GM12878 (cell line): Measurements from ENCODE around the gene NLGN1. TPM values are rescaled to one million over a fixed set of nuclear protein-coding genes. Genes with fewer than 3 reads are reported as not detected.

Experiments used
- ATAC-seq: fragments of 200-7000 bp; cut with Tn5 transposase; 3 replicates; pipeline ENCODE4 v1.9.1; 2020; ENCODE audit warnings: mild to moderate bottlenecking, moderate library complexity
- BruUV-seq: library from RNA; stranded (reverse); fragments of 400-500 nt; replicated peaks from 2 replicates; lab custom pipeline; 2021; lab: Mats Ljungman, UMichigan
- CTCF ChIA-PET: fragments of 300-600 bp; sonication (Branson Sonifier 250); formaldehyde crosslinking; extraction: SDS; loops from one replicate; lab custom pipeline; 2021; ENCODE audit warnings: inconsistent platforms; lab: Yijun Ruan, JAX
- POLR2A ChIA-PET: fragments of 350-600 bp; formaldehyde crosslinking; extraction: SDS; loops from one replicate; lab custom pipeline; 2021; ENCODE audit warnings: inconsistent platforms; lab: Charles Lee
- RAD21 ChIA-PET: fragments of 300-600 bp; sonication (Branson Sonifier 250); formaldehyde crosslinking; loops from one replicate; lab custom pipeline; 2023; ENCODE audit warnings: antibody characterized with exemption; ENCODE audit not compliant: unreplicated experiment; lab: Charles Lee
- SMC1A ChIA-PET: fragments of 300-600 bp; sonication (Branson Sonifier 250); formaldehyde crosslinking; loops from one replicate; lab custom pipeline; 2023; ENCODE audit not compliant: unreplicated experiment, uncharacterized antibody; lab: Charles Lee
- DNase-seq: peaks from one replicate; pipeline ENCODE4 v3.0.0-alpha.2; 2011; ENCODE audit warnings: low read depth, low spot score
- FAIRE-seq: peaks from 3 replicates; lab custom pipeline; 2011; peaks lifted over from hg19 to GRCh38; lab: Jason Lieb, UNC
- H2AFZ ChIP-seq: 2 replicates; pipeline ENCODE4 v1.6.0; 2011; ENCODE audit warnings: low read depth, low read length, control low read depth; ENCODE audit not compliant: control insufficient read depth
- H3K27ac ChIP-seq: 2 replicates; pipeline ENCODE4 v1.5.1; 2011; ENCODE audit warnings: control low read depth; ENCODE audit not compliant: control insufficient read depth, insufficient read depth
- H3K27me3 ChIP-seq, 2 experiments: replicated peaks in 1 of 2; 2 replicates each; pipeline versions ENCODE4 v1.6.0 to v1.6.1; 2011; ENCODE audit warnings: low read length in 1 of 2; ENCODE audit not compliant: control insufficient read depth in 2 of 2, insufficient read depth in 2 of 2
- H3K36me3 ChIP-seq, 2 experiments: 2 replicates each; pipeline ENCODE4 v1.5.1; 2011; ENCODE audit warnings: low read length in 1 of 2; ENCODE audit not compliant: control insufficient read depth in 2 of 2, insufficient read depth in 2 of 2
- H3K4me1 ChIP-seq: 2 replicates; pipeline ENCODE4 v1.6.1; 2011; ENCODE audit warnings: mild to moderate bottlenecking, low read length, moderate library complexity, mixed read lengths; ENCODE audit not compliant: control insufficient read depth, insufficient read depth
- H3K4me2 ChIP-seq: 2 replicates; pipeline ENCODE4 v1.6.0; 2011; ENCODE audit warnings: control low read depth; ENCODE audit not compliant: control insufficient read depth, insufficient read depth
- H3K4me3 ChIP-seq: fragments of 200-600 bp; sonication (generic); 2 replicates; pipeline ENCODE4 v1.5.1; 2016
- H3K79me2 ChIP-seq: 2 replicates; pipeline ENCODE4 v1.6.0; 2011; ENCODE audit warnings: low read length; ENCODE audit not compliant: control insufficient read depth, insufficient read depth
- H3K9ac ChIP-seq: 2 replicates; pipeline ENCODE4 v1.8.0; 2011; ENCODE audit warnings: low read length, control low read depth, mixed read lengths; ENCODE audit not compliant: control insufficient read depth, insufficient read depth
- H3K9me3 ChIP-seq: replicated peaks from 3 replicates; pipeline ENCODE4 v1.5.1; 2011; ENCODE audit warnings: mild to moderate bottlenecking, low read length; ENCODE audit not compliant: control insufficient read depth, insufficient read depth
- H4K20me1 ChIP-seq: 2 replicates; pipeline ENCODE4 v1.6.0; 2011; ENCODE audit not compliant: control insufficient read depth, insufficient read depth
- CBX3 ChIP-seq: fragments of 200-600 bp; sonication (generic); IDR thresholded peaks from 2 replicates; pipeline ENCODE4 v1.6.1; 2016; ENCODE audit warnings: low read depth, borderline replicate concordance
- CBX5 ChIP-seq: sonication (generic); IDR thresholded peaks from 2 replicates; pipeline ENCODE4 v1.6.1; 2016; ENCODE audit warnings: low read depth, moderate library complexity, mild to moderate bottlenecking, inconsistent platforms
- CREB1 ChIP-seq: IDR thresholded peaks from 2 replicates; pipeline ENCODE4 v1.6.1; 2012; ENCODE audit warnings: low read depth, mild to moderate bottlenecking, inconsistent platforms
- EGR1 ChIP-seq, 2 experiments: IDR thresholded peaks; 1 replicate in 1 of 2; 2 replicates in 1 of 2; pipeline ENCODE4 v1.6.1; 2011 to 2012; ENCODE audit warnings: low read depth in 2 of 2, low read length in 2 of 2, borderline replicate concordance in 1 of 2, mild to moderate bottlenecking in 1 of 2, moderate library complexity in 1 of 2
- FOXK2 ChIP-seq: fragments of 450-650 bp; IDR thresholded peaks from 2 replicates; pipeline ENCODE4 v1.6.1; 2017; ENCODE audit warnings: mild to moderate bottlenecking, moderate library complexity
- HDGF ChIP-seq: fragments of 450-650 bp; IDR thresholded peaks from 2 replicates; pipeline ENCODE4 v1.6.1; 2016; ENCODE audit warnings: antibody characterized with exemption
- NFIC ChIP-seq: IDR thresholded peaks from 2 replicates; pipeline ENCODE4 v1.6.1; 2012; ENCODE audit warnings: low read depth, mild to moderate bottlenecking, inconsistent platforms, low read length, moderate library complexity
- POLR2AphosphoS5 ChIP-seq: IDR thresholded peaks from 2 replicates; pipeline ENCODE4 v1.6.1; 2011; ENCODE audit warnings: mild to moderate bottlenecking, low read length, inconsistent platforms
- RB1 ChIP-seq: fragments of 450-650 bp; formaldehyde crosslinking; IDR thresholded peaks from 2 replicates; pipeline ENCODE4 v1.6.1; 2017; ENCODE audit warnings: mild to moderate bottlenecking, borderline replicate concordance
- SKIL ChIP-seq: fragments of 450-650 bp; IDR thresholded peaks from 2 replicates; pipeline ENCODE4 v1.6.1; 2017; ENCODE audit warnings: mild to moderate bottlenecking, low read depth, inconsistent platforms; ENCODE audit not compliant: poor library complexity, severe bottlenecking
- SMC3 ChIP-seq: IDR thresholded peaks from 2 replicates; pipeline ENCODE4 v1.6.1; 2011; ENCODE audit warnings: low read length, improper control_type of control experiment, borderline replicate concordance
- SRF ChIP-seq, 2 experiments: IDR thresholded peaks; 2 replicates each; pipeline ENCODE4 v1.6.1; 2011; ENCODE audit warnings: low read depth in 2 of 2, low read length in 2 of 2, mild to moderate bottlenecking in 1 of 2, moderate library complexity in 1 of 2
- YY1 ChIP-seq: IDR thresholded peaks from 2 replicates; pipeline ENCODE4 v1.6.1; 2011; ENCODE audit warnings: low read depth, mild to moderate bottlenecking, low read length
- ZBTB33 ChIP-seq: fragments of 450-650 bp; IDR thresholded peaks from 2 replicates; pipeline ENCODE4 v1.6.1; 2017; ENCODE audit warnings: mild to moderate bottlenecking
- WGBS: methylation state at CpG from one replicate; pipeline ENCODE4 v1.1.6; 2016; ENCODE audit warnings: low lambda C conversion rate; ENCODE audit not compliant: insufficient replicate concordance, insufficient coverage; ENCODE audit errors: missing lambda C conversion rate; 5-methylcytosine and 5-hydroxymethylcytosine counted together
- in situ Hi-C: fragments of 300-500 bp; cut with MboI; formaldehyde crosslinking; loops from 9 replicates; pipeline ENCODE4 v1.14.3; 2018; ENCODE audit warnings: mixed read lengths
- intact Hi-C: fragments of 100-400 bp; cut with micrococcal nuclease; formaldehyde crosslinking; loops from one replicate; pipeline ENCODE4 v1.14.2; 2022; ENCODE audit not compliant: unreplicated experiment
- polyA plus RNA-seq, 11 experiments: library from polyadenylated mRNA; depleted of rRNA in 4 of 11; unstranded in 6 of 11; stranded (reverse) in 5 of 11; fragments of >200 nt; fragmentation: Nextera tagmentation in 4 of 11; fragmentation: Illumina TruSeq in 1 of 11; extraction: Ambion mirVana in 4 of 11; extraction: Trizol in 1 of 11; gene quantifications; 1 replicate in 1 of 11; 2 replicates in 10 of 11; pipeline versions ENCODE4 v1.2.1 to v1.2.3, GENCODE V29; 2011 to 2016; ENCODE audit warnings: inconsistent platforms in 2 of 11, missing spikeins in 2 of 11, low read depth in 1 of 11
- total RNA-seq, 4 experiments: library from RNA; depleted of rRNA in 3 of 4; stranded (reverse); fragments of >200 nt in 3 of 4; fragmentation: Illumina TruSeq in 1 of 4; extraction: Trizol in 1 of 4; gene quantifications; 2 replicates each; pipeline versions ENCODE4 v1.2.1 to v1.2.3, GENCODE V29; 2013 to 2021
- TF ChIP-seq, protein P1 (sequence below): fragments of 450-650 bp; IDR thresholded peaks from 2 replicates; pipeline ENCODE4 v1.6.1; 2017; ENCODE audit warnings: antibody characterized with exemption, mild to moderate bottlenecking, moderate library complexity
- TF ChIP-seq, protein P2 (sequence below): fragments of 450-650 bp; formaldehyde crosslinking; IDR thresholded peaks from 2 replicates; pipeline ENCODE4 v1.4.0; 2022; ENCODE audit warnings: mild to moderate bottlenecking, moderate library complexity

The NLGN1 gene
- total and polyA plus RNA-seq, 10 of the 15 experiments (the other 5 are each of a cell fraction or from before 2014, with no cell fraction given), result not detected

GRCh38 chr3:173905381-173905780 lies 507.8 kb downstream of the NLGN1 start:
- POLR2A ChIA-PET, result no interaction called here
- Histone ChIP-seq H4K20me1 (no peaks in the 10 kb centered on the region), H3K4me2 (no peak overlapping the region), H3K36me3 (no peaks in the 10 kb centered on the region), H3K9ac (no peak overlapping the region), H3K9me3 (no peaks in the 10 kb centered on the region), H3K79me2 (no peaks in the 10 kb centered on the region), H3K4me3 (no peak overlapping the region), H3K27ac (no peak overlapping the region), H3K4me1 (no peaks in the 10 kb centered on the region), H3K27me3 (no peaks in the 10 kb centered on the region; a peak in 1 of 4 replicates), H2AFZ (no peak overlapping the region)
- BruUV-seq, result no TSS peak
- SMC1A ChIA-PET, result no interaction called here
- in situ Hi-C loops (no loop called here), intact Hi-C loops (no loop called here)
- RAD21 ChIA-PET, result no interaction called here
- DNase-seq (no peak), FAIRE-seq (no peak), ATAC-seq (no peak)
- CTCF ChIA-PET, result no interaction called here
- 8% methylated on average over 1 of the region's 1 CpG for WGBS
- TF ChIP-seq HDGF, result no peak
- TF ChIP-seq, protein P1, sequence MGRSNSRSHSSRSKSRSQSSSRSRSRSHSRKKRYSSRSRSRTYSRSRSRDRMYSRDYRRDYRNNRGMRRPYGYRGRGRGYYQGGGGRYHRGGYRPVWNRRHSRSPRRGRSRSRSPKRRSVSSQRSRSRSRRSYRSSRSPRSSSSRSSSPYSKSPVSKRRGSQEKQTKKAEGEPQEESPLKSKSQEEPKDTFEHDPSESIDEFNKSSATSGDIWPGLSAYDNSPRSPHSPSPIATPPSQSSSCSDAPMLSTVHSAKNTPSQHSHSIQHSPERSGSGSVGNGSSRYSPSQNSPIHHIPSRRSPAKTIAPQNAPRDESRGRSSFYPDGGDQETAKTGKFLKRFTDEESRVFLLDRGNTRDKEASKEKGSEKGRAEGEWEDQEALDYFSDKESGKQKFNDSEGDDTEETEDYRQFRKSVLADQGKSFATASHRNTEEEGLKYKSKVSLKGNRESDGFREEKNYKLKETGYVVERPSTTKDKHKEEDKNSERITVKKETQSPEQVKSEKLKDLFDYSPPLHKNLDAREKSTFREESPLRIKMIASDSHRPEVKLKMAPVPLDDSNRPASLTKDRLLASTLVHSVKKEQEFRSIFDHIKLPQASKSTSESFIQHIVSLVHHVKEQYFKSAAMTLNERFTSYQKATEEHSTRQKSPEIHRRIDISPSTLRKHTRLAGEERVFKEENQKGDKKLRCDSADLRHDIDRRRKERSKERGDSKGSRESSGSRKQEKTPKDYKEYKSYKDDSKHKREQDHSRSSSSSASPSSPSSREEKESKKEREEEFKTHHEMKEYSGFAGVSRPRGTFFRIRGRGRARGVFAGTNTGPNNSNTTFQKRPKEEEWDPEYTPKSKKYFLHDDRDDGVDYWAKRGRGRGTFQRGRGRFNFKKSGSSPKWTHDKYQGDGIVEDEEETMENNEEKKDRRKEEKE, result no peak
- TF ChIP-seq, protein P2, sequence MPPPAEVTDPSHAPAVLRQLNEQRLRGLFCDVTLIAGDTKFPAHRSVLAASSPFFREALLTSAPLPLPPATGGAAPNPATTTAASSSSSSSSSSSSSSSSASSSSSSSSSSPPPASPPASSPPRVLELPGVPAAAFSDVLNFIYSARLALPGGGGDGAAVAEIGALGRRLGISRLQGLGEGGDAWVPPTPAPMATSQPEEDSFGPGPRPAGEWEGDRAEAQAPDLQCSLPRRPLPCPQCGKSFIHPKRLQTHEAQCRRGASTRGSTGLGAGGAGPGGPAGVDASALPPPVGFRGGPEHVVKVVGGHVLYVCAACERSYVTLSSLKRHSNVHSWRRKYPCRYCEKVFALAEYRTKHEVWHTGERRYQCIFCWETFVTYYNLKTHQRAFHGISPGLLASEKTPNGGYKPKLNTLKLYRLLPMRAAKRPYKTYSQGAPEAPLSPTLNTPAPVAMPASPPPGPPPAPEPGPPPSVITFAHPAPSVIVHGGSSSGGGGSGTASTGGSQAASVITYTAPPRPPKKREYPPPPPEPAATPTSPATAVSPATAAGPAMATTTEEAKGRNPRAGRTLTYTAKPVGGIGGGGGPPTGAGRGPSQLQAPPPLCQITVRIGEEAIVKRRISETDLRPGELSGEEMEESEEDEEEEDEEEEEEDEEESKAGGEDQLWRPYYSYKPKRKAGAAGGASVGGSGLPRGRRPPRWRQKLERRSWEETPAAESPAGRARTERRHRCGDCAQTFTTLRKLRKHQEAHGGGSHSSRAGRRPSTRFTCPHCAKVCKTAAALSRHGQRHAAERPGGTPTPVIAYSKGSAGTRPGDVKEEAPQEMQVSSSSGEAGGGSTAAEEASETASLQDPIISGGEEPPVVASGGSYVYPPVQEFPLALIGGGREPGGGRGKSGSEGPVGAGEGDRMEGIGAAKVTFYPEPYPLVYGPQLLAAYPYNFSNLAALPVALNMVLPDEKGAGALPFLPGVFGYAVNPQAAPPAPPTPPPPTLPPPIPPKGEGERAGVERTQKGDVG (CRISPR knock-in tag), result no peak
- no peak for TF ChIP-seq RB1
- no peak for TF ChIP-seq YY1
- TF ChIP-seq SKIL, result no peak
- TF ChIP-seq CREB1, result no peak
- no peak for TF ChIP-seq ZBTB33
- TF ChIP-seq FOXK2, result no peak
- no peak for TF ChIP-seq SMC3
- no peak for TF ChIP-seq EGR1 (IDR thresholded peaks at IDR 0.05; ENCODE audit: borderline replicate concordance in 1 of 2, low read depth in 2 of 2, low read length in 2 of 2)
- TF ChIP-seq SRF (IDR thresholded peaks at IDR 0.05; ENCODE audit: low read depth in 2 of 2, low read length in 2 of 2), result no peak
- TF ChIP-seq POLR2AphosphoS5, result no peak
- TF ChIP-seq NFIC, result no peak
- no peak for TF ChIP-seq CBX5
- TF ChIP-seq CBX3, result no peak
